ENCODE data around the gene TMEM53. TPM values are rescaled to one million over a fixed set of nuclear protein-coding genes. Genes with fewer than 3 reads are reported as not detected.

The TMEM53 gene
- total and polyA plus RNA-seq, 2 donors (not counting 3 experiments of a cell fraction or from before 2014, with no cell fraction given) = 5.3 to 16.5 TPM

DNA sequence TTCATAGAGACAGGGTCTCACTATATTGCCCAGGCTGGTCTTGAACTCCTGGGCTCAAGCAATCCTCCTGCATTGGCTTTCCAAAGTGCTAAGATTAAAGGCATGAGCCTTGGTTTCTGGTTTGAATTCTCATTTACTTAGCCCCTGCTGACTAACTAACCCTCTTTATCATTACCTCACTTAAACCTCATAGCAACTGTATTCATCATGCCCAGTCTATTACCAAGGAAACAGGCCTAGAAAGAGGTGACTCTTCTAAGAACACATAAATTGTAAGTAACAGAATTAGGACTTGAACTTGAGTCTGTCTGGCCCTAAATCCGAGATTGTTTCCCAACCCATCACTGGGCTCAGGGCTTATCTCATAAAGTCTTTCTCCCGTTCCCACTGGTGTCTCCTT is 44.2 kb downstream of the TMEM53 start:
- H3K9ac ChIP-seq (replicated peaks; ENCODE audit: extremely low read depth, insufficient read depth, low read length) = no peak overlapping the region
- TF ChIP-seq, protein P1, sequence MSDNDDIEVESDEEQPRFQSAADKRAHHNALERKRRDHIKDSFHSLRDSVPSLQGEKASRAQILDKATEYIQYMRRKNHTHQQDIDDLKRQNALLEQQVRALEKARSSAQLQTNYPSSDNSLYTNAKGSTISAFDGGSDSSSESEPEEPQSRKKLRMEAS (IDR thresholded peaks at IDR 0.05; ENCODE audit: insufficient read depth, insufficient read length) = no peak
- TF ChIP-seq POLR2AphosphoS5 (IDR thresholded peaks at IDR 0.05; ENCODE audit: insufficient read depth, low read depth, low read length) (no peak), EZH2 (IDR thresholded peaks at IDR 0.05; ENCODE audit: borderline replicate concordance, low read depth, low read length, severe bottlenecking) (no peak), JUN (IDR thresholded peaks at IDR 0.05; ENCODE audit: borderline replicate concordance, insufficient read depth, insufficient read length, low read depth) (no peak), GATA2 (IDR thresholded peaks at IDR 0.05; ENCODE audit: insufficient read depth, insufficient read length, low read depth, low read length) (no peak), FOS (IDR thresholded peaks at IDR 0.05; ENCODE audit: borderline replicate concordance, insufficient read depth, low read length) (no peak), MYC (IDR thresholded peaks at IDR 0.05; ENCODE audit: low read depth, low read length) (no peak), POLR2A (IDR thresholded peaks at IDR 0.05; ENCODE audit: low read depth, low read length) (no peak)
- TF ChIP-seq, protein P2, sequence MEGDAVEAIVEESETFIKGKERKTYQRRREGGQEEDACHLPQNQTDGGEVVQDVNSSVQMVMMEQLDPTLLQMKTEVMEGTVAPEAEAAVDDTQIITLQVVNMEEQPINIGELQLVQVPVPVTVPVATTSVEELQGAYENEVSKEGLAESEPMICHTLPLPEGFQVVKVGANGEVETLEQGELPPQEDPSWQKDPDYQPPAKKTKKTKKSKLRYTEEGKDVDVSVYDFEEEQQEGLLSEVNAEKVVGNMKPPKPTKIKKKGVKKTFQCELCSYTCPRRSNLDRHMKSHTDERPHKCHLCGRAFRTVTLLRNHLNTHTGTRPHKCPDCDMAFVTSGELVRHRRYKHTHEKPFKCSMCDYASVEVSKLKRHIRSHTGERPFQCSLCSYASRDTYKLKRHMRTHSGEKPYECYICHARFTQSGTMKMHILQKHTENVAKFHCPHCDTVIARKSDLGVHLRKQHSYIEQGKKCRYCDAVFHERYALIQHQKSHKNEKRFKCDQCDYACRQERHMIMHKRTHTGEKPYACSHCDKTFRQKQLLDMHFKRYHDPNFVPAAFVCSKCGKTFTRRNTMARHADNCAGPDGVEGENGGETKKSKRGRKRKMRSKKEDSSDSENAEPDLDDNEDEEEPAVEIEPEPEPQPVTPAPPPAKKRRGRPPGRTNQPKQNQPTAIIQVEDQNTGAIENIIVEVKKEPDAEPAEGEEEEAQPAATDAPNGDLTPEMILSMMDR (IDR thresholded peaks at IDR 0.05; ENCODE audit: extremely low read depth in 1 of 2, insufficient read depth in 1 of 2, low read depth in 1 of 2, low read length in 2 of 2) = no peak
- H3K27me3 ChIP-seq (ENCODE audit: control insufficient read depth in 2 of 2, insufficient read depth in 2 of 2, low read length in 2 of 2) = no peaks in the 10 kb centered on the region
- H2AFZ ChIP-seq (ENCODE audit: low read depth, low read length) = no peak overlapping the region
- dilution Hi-C loops (cut with MboI; ENCODE audit: extremely low pct_ligation_motif_present, low sequenced_read_pairs) = no loop called here
- H3K4me2 ChIP-seq (ENCODE audit: insufficient read depth, low read length) = no peak overlapping the region
- H3K27ac ChIP-seq (ENCODE audit: insufficient read depth, low read depth, low read length) = no peak overlapping the region
- intact Hi-C loops (cut with micrococcal nuclease) = no loop called here
- H3K9me3 ChIP-seq (replicated peaks; ENCODE audit: control insufficient read depth, insufficient read depth, low read length) = no peaks in the 10 kb centered on the region
- H3K9me1 ChIP-seq (replicated peaks; ENCODE audit: control insufficient read depth, extremely low read depth, insufficient read depth, low read length) = no peaks in the 10 kb centered on the region
- peaks cover 0 to 4% of the 10 kb centered on the region in 2 experiments for H3K36me3 ChIP-seq (ENCODE audit: control insufficient read depth in 2 of 2, extremely low read depth in 1 of 2, insufficient read depth in 2 of 2, low read length in 2 of 2)
- H3K4me3 ChIP-seq (replicated peaks in 1 of 3; ENCODE audit: insufficient read depth in 1 of 3, low read depth in 1 of 3, low read length in 3 of 3) = no peak overlapping the region
- POLR2A ChIA-PET = no interaction called here
- H3K79me2 ChIP-seq (ENCODE audit: control insufficient read depth, insufficient read depth, low read length) = peaks cover 21% of the 10 kb centered on the region
- no TSS peak for BruUV-seq (replicated peaks)
- no peaks in the 10 kb centered on the region for H4K20me1 ChIP-seq (replicated peaks; ENCODE audit: control insufficient read depth, extremely low read depth, insufficient read depth, low read length)
- CTCF ChIA-PET = interaction anchor here (1.2 kb wide), 1 partner anchor 22 kb away, joined by 4 read pairs; no protein-coding TSS in a partner anchor
- DNase-seq (ENCODE audit: low read depth, low spot score) (no peak), FAIRE-seq (no peak)
- H3K4me1 ChIP-seq (ENCODE audit: control insufficient read depth, extremely low read depth, insufficient read depth, low read length) = peaks cover 9% of the 10 kb centered on the region

All from endothelial cell of umbilical vein (primary cell).